HG03135 (cell line): ENCODE data around the gene VARS2.
"Not testable (repeated sequence)": the region's sequence is repeated elsewhere in the genome, so short reads cannot be mapped to it uniquely, and the experiment has no call there.

Source experiments
- ATAC-seq: cut with Tn5 transposase; IDR thresholded peaks from one replicate; pipeline ENCODE4 v1.9.1; 2021; ENCODE audit warnings: mild to moderate bottlenecking, moderate library complexity; ENCODE audit not compliant: unreplicated experiment

The VARS2 gene

GRCh38 chr6:30960907-30961673 is 47.1 kb downstream of the VARS2 start:
- ATAC-seq = no peak

- ATAC-seq = no peak
Measured at GRCh38 chr6:30962716-30963115, 48.7 kb downstream of the VARS2 start.

- no peak for ATAC-seq
Measured at GRCh38 chr6:30963641-30964040, 49.6 kb downstream of the VARS2 start.

- no peak for ATAC-seq
Measured at GRCh38 chr6:30964075-30964474, 50.0 kb downstream of the VARS2 start.

GRCh38 chr6:30965140-30965601 is 51.1 kb downstream of the VARS2 start:
- no peak for ATAC-seq

- no peak for ATAC-seq
Measured at GRCh38 chr6:30966154-30966553, 52.1 kb downstream of the VARS2 start.

- ATAC-seq = not testable (repeated sequence)
Measured at GRCh38 chr6:30969171-30969570, 55.1 kb downstream of the VARS2 start.

- no peak for ATAC-seq
Measured at GRCh38 chr6:30970946-30971345, 56.9 kb downstream of the VARS2 start.

- no peak for ATAC-seq
Measured at GRCh38 chr6:30972816-30973215, 58.8 kb downstream of the VARS2 start.

GRCh38 chr6:30974490-30975252 is 60.6 kb downstream of the VARS2 start:
- ATAC-seq = no peak
